ENCODE results near the gene RBBP7.

DNA sequence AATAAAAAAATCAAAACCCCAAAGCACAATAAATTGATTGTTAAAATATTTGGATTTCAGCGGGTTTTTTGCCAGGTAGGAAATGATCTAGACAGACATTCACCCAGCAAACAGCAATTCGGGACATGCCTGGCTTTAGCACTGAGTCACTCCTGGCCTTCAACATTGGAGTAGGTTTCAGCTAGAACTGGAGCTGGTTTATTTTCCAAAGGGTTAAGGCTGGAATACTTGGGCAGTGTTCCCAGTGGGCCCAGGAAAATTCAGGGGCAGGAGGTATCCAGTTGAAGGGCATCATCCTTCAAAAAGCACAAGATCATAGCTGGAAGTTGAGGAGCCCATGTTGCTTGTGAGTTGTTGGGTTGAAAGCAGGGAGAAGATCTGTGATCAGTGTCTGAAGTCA is 42.9 kb downstream of the RBBP7 start:
- TF ChIP-seq, protein P1, sequence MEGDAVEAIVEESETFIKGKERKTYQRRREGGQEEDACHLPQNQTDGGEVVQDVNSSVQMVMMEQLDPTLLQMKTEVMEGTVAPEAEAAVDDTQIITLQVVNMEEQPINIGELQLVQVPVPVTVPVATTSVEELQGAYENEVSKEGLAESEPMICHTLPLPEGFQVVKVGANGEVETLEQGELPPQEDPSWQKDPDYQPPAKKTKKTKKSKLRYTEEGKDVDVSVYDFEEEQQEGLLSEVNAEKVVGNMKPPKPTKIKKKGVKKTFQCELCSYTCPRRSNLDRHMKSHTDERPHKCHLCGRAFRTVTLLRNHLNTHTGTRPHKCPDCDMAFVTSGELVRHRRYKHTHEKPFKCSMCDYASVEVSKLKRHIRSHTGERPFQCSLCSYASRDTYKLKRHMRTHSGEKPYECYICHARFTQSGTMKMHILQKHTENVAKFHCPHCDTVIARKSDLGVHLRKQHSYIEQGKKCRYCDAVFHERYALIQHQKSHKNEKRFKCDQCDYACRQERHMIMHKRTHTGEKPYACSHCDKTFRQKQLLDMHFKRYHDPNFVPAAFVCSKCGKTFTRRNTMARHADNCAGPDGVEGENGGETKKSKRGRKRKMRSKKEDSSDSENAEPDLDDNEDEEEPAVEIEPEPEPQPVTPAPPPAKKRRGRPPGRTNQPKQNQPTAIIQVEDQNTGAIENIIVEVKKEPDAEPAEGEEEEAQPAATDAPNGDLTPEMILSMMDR (IDR thresholded peaks at IDR 0.05; ENCODE audit: low read depth, low read length), result no peak
- TF ChIP-seq EZH2phosphoT487 (IDR thresholded peaks at IDR 0.05; ENCODE audit: low read depth), result no peak
